ENCODE measurements around the gene CYB5B. TPM values are rescaled to one million over a fixed set of nuclear protein-coding genes. Genes with fewer than 3 reads are reported as not detected.

Gene CYB5B
- total RNA-seq, 4 donors from 2014 or later, result 29.1 to 74.0 (median 46.6) TPM

DNA sequence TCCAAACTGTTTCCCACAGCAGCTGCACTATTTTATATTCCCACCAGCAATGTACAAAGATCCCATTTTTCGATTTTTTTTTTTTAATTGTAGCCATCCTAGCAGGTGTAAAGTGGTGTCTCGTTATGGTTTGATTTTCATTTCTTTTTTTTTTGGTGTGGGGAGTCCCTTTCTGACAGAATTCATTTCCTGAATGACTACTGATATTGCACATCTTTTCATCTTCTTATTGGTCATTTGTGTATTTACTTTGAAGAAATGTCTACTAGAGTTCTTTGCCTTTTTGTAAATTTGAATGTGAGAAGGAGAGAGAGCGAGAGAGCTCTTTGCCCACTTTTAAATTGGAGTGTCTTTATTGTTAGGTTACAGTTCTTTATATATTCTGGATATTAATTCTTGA, 14.0 kb downstream of the CYB5B start:
- TF ChIP-seq, protein P1, sequence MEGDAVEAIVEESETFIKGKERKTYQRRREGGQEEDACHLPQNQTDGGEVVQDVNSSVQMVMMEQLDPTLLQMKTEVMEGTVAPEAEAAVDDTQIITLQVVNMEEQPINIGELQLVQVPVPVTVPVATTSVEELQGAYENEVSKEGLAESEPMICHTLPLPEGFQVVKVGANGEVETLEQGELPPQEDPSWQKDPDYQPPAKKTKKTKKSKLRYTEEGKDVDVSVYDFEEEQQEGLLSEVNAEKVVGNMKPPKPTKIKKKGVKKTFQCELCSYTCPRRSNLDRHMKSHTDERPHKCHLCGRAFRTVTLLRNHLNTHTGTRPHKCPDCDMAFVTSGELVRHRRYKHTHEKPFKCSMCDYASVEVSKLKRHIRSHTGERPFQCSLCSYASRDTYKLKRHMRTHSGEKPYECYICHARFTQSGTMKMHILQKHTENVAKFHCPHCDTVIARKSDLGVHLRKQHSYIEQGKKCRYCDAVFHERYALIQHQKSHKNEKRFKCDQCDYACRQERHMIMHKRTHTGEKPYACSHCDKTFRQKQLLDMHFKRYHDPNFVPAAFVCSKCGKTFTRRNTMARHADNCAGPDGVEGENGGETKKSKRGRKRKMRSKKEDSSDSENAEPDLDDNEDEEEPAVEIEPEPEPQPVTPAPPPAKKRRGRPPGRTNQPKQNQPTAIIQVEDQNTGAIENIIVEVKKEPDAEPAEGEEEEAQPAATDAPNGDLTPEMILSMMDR (IDR thresholded peaks at IDR 0.05; ENCODE audit: low read depth), result no peak

DNA sequence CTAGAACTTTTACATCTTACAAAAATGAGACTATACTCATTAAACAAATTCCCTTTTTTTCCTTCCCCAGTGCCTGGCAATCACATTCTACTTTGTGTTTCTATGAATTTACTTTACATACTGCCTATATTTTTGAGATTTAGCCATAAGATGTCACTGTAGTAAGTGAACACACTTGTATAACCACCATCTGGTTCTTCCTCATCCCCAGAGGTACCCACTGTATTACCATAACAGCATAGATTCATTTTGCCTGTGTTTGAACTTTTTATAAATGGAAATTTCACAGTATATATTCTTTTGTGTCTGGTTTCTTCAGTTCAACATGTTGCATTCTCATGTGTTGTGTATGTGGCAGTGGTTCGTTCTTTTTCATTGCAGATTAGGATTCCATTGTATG, 15.8 kb downstream of the CYB5B start:
- TF ChIP-seq, protein P1 (IDR thresholded peaks at IDR 0.05; ENCODE audit: low read depth), result no peak

DNA sequence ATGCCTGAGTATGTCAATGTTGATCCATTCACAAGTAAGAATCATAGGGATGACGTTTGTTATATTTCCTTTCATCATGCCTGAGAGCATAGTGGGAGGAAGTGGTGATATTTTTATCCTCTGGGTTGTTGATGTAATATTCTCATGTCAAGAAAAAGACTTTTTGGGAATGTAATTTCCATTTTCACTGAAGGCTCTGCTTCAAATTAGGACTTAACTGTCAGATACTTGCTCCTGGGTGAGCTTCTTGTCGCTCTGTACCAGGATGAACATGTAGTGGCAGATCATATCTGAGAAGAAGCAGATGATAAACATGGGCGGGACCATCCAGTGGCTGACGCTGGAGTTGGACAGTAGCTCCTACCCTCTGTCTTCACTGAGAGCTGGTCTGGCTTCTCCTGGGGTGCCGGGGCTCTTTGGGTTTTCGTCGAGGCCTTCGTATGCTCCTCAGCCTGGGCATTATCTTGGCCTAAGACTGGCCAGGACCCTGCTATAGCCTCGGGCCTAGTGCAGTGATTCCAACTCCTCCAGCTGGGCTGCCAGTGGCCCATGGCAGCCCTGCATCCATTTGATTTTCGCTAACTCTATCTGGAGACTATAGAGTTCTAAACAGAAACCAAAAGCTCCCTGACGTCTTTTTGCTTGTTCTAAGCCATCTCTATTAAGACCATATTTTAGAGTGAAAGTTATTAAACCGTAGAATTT, 19.7 kb downstream of the CYB5B start:
- TF ChIP-seq, protein P1 (IDR thresholded peaks at IDR 0.05; ENCODE audit: low read depth), result no peak

DNA sequence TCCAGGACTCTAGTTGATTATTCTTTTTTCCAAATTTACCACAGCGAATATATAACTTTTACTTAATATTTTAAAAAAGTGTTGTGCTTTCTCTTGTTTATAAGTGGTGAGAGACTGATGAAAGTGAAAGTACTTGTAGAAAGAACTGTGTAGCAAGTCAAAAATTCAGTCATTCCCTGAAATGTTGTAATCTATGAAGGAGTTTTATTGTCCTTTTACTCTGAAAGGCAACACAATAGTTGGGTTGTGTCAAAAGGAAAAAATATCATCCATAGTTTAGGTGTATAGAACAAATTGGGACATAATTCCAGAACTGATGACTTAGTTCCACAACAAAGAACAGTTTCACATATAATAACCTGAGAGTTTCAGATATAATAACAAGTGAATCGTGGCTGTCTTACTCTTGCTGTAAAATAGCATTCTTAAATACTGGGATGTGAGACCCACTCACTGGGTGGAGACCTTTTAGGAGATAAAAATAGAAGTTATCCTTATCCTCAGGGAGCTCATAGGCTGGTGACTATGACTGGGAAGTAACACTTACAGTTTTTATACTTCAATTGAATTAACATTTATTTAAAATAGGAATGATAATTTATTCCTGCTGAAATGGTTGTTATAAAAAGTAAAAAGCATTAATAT, 20.6 kb downstream of the CYB5B start:
- TF ChIP-seq, protein P1 (IDR thresholded peaks at IDR 0.05; ENCODE audit: low read depth), result no peak

DNA sequence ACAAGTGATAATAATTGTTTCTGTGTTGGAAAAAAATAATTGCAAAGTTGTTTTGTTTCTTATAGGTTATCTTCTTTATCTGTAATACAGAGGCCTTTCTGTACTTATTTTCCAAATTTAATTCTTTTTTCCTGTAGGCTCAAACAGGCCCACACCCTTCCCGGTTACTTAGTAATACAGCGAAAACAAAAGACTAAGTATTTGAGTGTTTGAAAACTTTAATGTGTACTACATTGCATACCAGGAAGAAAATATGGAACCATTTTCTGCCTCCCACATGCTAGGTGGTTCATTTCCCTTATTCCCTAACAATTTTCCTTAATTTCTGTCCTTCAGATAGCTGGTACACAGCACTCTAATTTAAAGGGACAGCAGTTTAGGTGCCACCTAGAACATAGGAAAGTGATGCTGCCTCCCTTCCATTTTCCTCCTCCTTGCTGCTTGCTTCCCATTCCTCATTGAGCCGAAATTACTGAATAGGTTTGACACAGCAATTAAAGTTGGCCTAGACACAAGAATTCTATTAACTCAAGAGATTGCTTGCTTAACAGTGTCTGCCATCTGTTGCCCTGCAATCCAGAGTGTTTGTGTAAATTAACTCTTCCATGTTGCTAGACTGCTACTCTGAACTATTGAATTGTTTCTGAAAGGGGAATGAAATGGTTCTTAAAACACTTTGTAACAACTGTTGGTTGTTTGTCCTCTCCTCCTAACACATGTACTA, 24.2 kb downstream of the CYB5B start:
- TF ChIP-seq, protein P1 (IDR thresholded peaks at IDR 0.05; ENCODE audit: low read depth), result no peak

DNA sequence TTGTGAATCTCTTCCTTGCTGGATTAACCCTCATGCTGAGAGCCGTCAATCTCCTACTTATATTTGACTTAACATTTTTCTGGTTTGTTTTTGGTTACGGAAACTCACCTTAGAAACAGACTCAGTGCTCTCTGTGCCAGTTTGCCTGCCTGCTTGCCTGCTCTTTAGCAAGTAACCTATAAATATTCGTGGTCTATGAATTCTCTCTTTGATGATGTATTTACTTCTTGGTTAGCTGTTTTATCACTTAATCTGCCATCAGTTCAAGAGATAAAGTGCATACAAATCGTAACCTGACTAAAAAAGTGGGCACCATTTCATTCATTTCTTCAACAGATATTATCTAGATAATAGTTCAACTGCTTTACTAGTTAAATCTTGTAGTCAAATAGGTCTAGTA, 26.7 kb downstream of the CYB5B start:
- TF ChIP-seq, protein P1 (IDR thresholded peaks at IDR 0.05; ENCODE audit: low read depth), result no peak

DNA sequence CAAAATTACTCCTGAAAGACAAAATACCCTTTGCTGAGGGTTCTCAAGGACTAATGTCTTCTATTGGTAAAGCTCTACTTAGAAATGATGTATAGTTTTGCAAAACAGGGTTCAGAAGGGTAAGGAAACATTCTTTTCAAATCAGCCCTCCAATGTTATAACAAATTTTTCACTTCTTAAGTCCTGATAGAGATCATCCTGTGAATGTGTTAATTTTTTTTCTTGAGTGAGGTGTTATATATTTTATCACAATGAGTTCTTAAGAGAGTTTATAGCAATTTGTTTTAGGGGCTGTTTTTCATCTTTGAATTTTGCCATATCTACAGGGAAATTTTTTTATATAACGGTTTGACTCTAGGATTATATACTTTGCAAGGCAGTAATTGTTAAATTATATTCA, 29.5 kb downstream of the CYB5B start:
- TF ChIP-seq, protein P1 (IDR thresholded peaks at IDR 0.05; ENCODE audit: low read depth), result no peak

Data from subcutaneous adipose tissue (tissue), 4 donors.